ENCODE results near the gene OLIG1. TPM values are rescaled to one million over a fixed set of nuclear protein-coding genes. Genes with fewer than 3 reads are reported as not detected.
A peak's percentile ranks its signal among the peaks of the same experiment; 100 is the strongest.

Gene OLIG1
- total RNA-seq, 2 donors from 2014 or later, result 0.48 TPM; not detected in 1

- WGBS, 2 experiments (ENCODE audit: insufficient coverage in 1 of 2, insufficient read length in 1 of 2), result 0 to 2% methylated on average over 4 to 10 of the region's 11 CpGs
- peaks cover 85% of the 10 kb centered on the region for H3K27me3 Mint-ChIP-seq (ENCODE audit: insufficient read depth)
- no peak for DNase-seq
- Histone ChIP-seq H3K36me3 (ENCODE audit: control insufficient read depth, insufficient read depth, low read length) (no peaks in the 10 kb centered on the region), H3K9me3 (ENCODE audit: control insufficient read depth, low read length) (peaks cover 7% of the 10 kb centered on the region), H3K4me1 (ENCODE audit: control insufficient read depth, insufficient read depth, low read length) (peaks cover 3% of the 10 kb centered on the region), H3K27me3 (ENCODE audit: control insufficient read depth, insufficient read depth, low read length, poor library complexity, severe bottlenecking) (peaks cover 99% of the 10 kb centered on the region), H3K4me3 (ENCODE audit: low read length) (no peak overlapping the region), H3K9ac (ENCODE audit: extremely low read depth, low read length, poor library complexity, severe bottlenecking) (no peak overlapping the region), H3K27ac (ENCODE audit: low read depth, low read length) (no peak overlapping the region)
- TF ChIP-seq CTCF (conservative IDR thresholded peaks at IDR 0.05), result no peak
- no peaks in the 10 kb centered on the region for H3K36me3 Mint-ChIP-seq (ENCODE audit: low read depth)
- H3K27ac Mint-ChIP-seq, result no peak overlapping the region
- H3K9me3 Mint-ChIP-seq, result peaks cover 5% of the 10 kb centered on the region
- peaks cover 29% of the 10 kb centered on the region for H3K4me1 Mint-ChIP-seq
- peak overlapping the region; percentile 51 for H3K4me3 Mint-ChIP-seq
Observed at GRCh38 chr21:33069645-33069993, 322 bp upstream of the OLIG1 start.

- peaks cover 5% of the 10 kb centered on the region for H3K9me3 Mint-ChIP-seq
- no peak overlapping the region for H3K27ac Mint-ChIP-seq
- H3K36me3 Mint-ChIP-seq (ENCODE audit: low read depth), result no peaks in the 10 kb centered on the region
- peaks cover 83% of the 10 kb centered on the region for H3K27me3 Mint-ChIP-seq (ENCODE audit: insufficient read depth)
- Histone ChIP-seq H3K9me3 (ENCODE audit: control insufficient read depth, low read length) (peaks cover 7% of the 10 kb centered on the region), H3K9ac (ENCODE audit: extremely low read depth, low read length, poor library complexity, severe bottlenecking) (no peak overlapping the region), H3K4me3 (ENCODE audit: low read length) (peak overlapping the region; percentile 58), H3K27ac (ENCODE audit: low read depth, low read length) (no peak overlapping the region), H3K36me3 (ENCODE audit: control insufficient read depth, insufficient read depth, low read length) (no peaks in the 10 kb centered on the region), H3K27me3 (ENCODE audit: control insufficient read depth, insufficient read depth, low read length, poor library complexity, severe bottlenecking) (peaks cover 94% of the 10 kb centered on the region), H3K4me1 (ENCODE audit: control insufficient read depth, insufficient read depth, low read length) (peaks cover 10% of the 10 kb centered on the region)
- peaks cover 34% of the 10 kb centered on the region for H3K4me1 Mint-ChIP-seq
- WGBS, 2 experiments (ENCODE audit: insufficient coverage in 1 of 2, insufficient read length in 1 of 2), result 0% methylated on average over 15 to 44 of the region's 44 CpGs
- H3K4me3 Mint-ChIP-seq, result peak overlapping the region; percentile 51
- DNase-seq, result no peak
- TF ChIP-seq CTCF (conservative IDR thresholded peaks at IDR 0.05), result no peak
Observed at GRCh38 chr21:33070744-33070997, 730 bp downstream of the OLIG1 start.

- TF ChIP-seq CTCF (conservative IDR thresholded peaks at IDR 0.05), result no peak
- 1 to 3% methylated on average over 6 to 69 of the region's 69 CpGs for WGBS, 2 experiments (ENCODE audit: insufficient coverage in 1 of 2, insufficient read length in 1 of 2)
- peak overlapping the region; percentile 51 for H3K4me3 Mint-ChIP-seq
- Histone ChIP-seq H3K27me3 (ENCODE audit: control insufficient read depth, insufficient read depth, low read length, poor library complexity, severe bottlenecking) (peaks cover 89% of the 10 kb centered on the region), H3K27ac (ENCODE audit: low read depth, low read length) (no peak overlapping the region), H3K9me3 (ENCODE audit: control insufficient read depth, low read length) (peaks cover 7% of the 10 kb centered on the region), H3K9ac (ENCODE audit: extremely low read depth, low read length, poor library complexity, severe bottlenecking) (no peak overlapping the region), H3K4me1 (ENCODE audit: control insufficient read depth, insufficient read depth, low read length) (peaks cover 15% of the 10 kb centered on the region), H3K4me3 (ENCODE audit: low read length) (peak overlapping the region; percentile 68), H3K36me3 (ENCODE audit: control insufficient read depth, insufficient read depth, low read length) (no peaks in the 10 kb centered on the region)
- peak; percentile 78 for DNase-seq
- H3K9me3 Mint-ChIP-seq, result peaks cover 5% of the 10 kb centered on the region
- H3K4me1 Mint-ChIP-seq, result peaks cover 39% of the 10 kb centered on the region
- peaks cover 80% of the 10 kb centered on the region for H3K27me3 Mint-ChIP-seq (ENCODE audit: insufficient read depth)
- no peaks in the 10 kb centered on the region for H3K36me3 Mint-ChIP-seq (ENCODE audit: low read depth)
- H3K27ac Mint-ChIP-seq, result no peak overlapping the region
Observed at GRCh38 chr21:33070998-33071769, 1.2 kb downstream of the OLIG1 start.
